ENCODE results near the gene ASTN2.

The ASTN2 gene

GRCh38 chr9:116813031-116813300 is 601.9 kb downstream of the ASTN2 start:
- Histone ChIP-seq H3K4me3 (ENCODE audit: low read length in 2 of 2) (no peak overlapping the region), H3K9me3 (replicated peaks in 1 of 2; ENCODE audit: control insufficient read depth in 2 of 2, insufficient read depth in 1 of 2, low read depth in 1 of 2, low read length in 2 of 2) (no peaks in the 10 kb centered on the region), H2BK120ac (ENCODE audit: low read depth, low read length) (no peak overlapping the region), H3K4me1 (ENCODE audit: control insufficient read depth in 2 of 2, insufficient read depth in 1 of 2, low read depth in 1 of 2, low read length in 2 of 2) (peaks cover 4 to 6% of the 10 kb centered on the region in 2 donors), H2AK5ac (ENCODE audit: low read depth, low read length) (no peak overlapping the region), H3K79me1 (ENCODE audit: low read depth, low read length) (no peaks in the 10 kb centered on the region), H3K14ac (ENCODE audit: low read length) (no peak overlapping the region), H3K9ac (ENCODE audit: low read depth, low read length, poor library complexity) (no peak overlapping the region), H3K23ac (ENCODE audit: low read depth, low read length, poor library complexity) (no peak overlapping the region), H2BK5ac (ENCODE audit: low read length) (no peak overlapping the region), H3K27ac (replicated peaks; ENCODE audit: low read length) (no peak overlapping the region), H2BK12ac (ENCODE audit: low read length) (no peak overlapping the region), H3K18ac (ENCODE audit: low read length) (no peak overlapping the region), H4K8ac (ENCODE audit: low read depth, low read length) (no peak overlapping the region), H3K4ac (ENCODE audit: low read length) (no peak overlapping the region), H3K27me3 (ENCODE audit: control insufficient read depth in 3 of 3, insufficient read depth in 3 of 3, low read depth in 1 of 3, low read length in 3 of 3) (no peaks in the 10 kb centered on the region), H4K91ac (ENCODE audit: low read depth, low read length, poor library complexity) (no peak overlapping the region), H3K4me2 (ENCODE audit: insufficient read depth, low read length, poor library complexity, severe bottlenecking) (no peak overlapping the region), H2BK15ac (ENCODE audit: low read length) (no peak overlapping the region), H3K36me3 (replicated peaks in 1 of 2; ENCODE audit: control insufficient read depth in 2 of 2, insufficient read depth in 2 of 2, low read length in 2 of 2) (no peaks in the 10 kb centered on the region), H2AFZ (ENCODE audit: low read length) (no peak overlapping the region)
- WGBS, 2 donors (ENCODE audit: extremely low coverage in 2 of 2, insufficient read length in 2 of 2, insufficient replicate concordance in 1 of 2), result no CpG with 5 or more reads among the region's 1 CpG
- no peak for DNase-seq (ENCODE audit: low spot score)

- no peak overlapping the region for H3K4me3 ChIP-seq (ENCODE audit: low read length in 2 of 2)
- H3K4me1 ChIP-seq (ENCODE audit: control insufficient read depth in 2 of 2, insufficient read depth in 1 of 2, low read depth in 1 of 2, low read length in 2 of 2), result peaks cover 4 to 6% of the 10 kb centered on the region in 2 donors
- H3K4me2 ChIP-seq (ENCODE audit: insufficient read depth, low read length, poor library complexity, severe bottlenecking), result no peak overlapping the region
- H3K23ac ChIP-seq (ENCODE audit: low read depth, low read length, poor library complexity), result no peak overlapping the region
- no peak overlapping the region for H3K27ac ChIP-seq (replicated peaks; ENCODE audit: low read length)
- no peak overlapping the region for H3K14ac ChIP-seq (ENCODE audit: low read length)
- no peak overlapping the region for H4K91ac ChIP-seq (ENCODE audit: low read depth, low read length, poor library complexity)
- WGBS, 2 donors (ENCODE audit: extremely low coverage in 2 of 2, insufficient read length in 2 of 2, insufficient replicate concordance in 1 of 2), result no CpG with 5 or more reads among the region's 7 CpGs
- H4K8ac ChIP-seq (ENCODE audit: low read depth, low read length), result no peak overlapping the region
- no peak overlapping the region for H2BK15ac ChIP-seq (ENCODE audit: low read length)
- no peak overlapping the region for H3K18ac ChIP-seq (ENCODE audit: low read length)
- H3K9me3 ChIP-seq (replicated peaks in 1 of 2; ENCODE audit: control insufficient read depth in 2 of 2, insufficient read depth in 1 of 2, low read depth in 1 of 2, low read length in 2 of 2), result no peaks in the 10 kb centered on the region
- H2BK5ac ChIP-seq (ENCODE audit: low read length), result no peak overlapping the region
- no peak overlapping the region for H3K9ac ChIP-seq (ENCODE audit: low read depth, low read length, poor library complexity)
- H3K27me3 ChIP-seq (ENCODE audit: control insufficient read depth in 3 of 3, insufficient read depth in 3 of 3, low read depth in 1 of 3, low read length in 3 of 3), result no peaks in the 10 kb centered on the region
- H2BK12ac ChIP-seq (ENCODE audit: low read length), result no peak overlapping the region
- no peak overlapping the region for H2BK120ac ChIP-seq (ENCODE audit: low read depth, low read length)
- no peaks in the 10 kb centered on the region for H3K36me3 ChIP-seq (replicated peaks in 1 of 2; ENCODE audit: control insufficient read depth in 2 of 2, insufficient read depth in 2 of 2, low read length in 2 of 2)
- no peaks in the 10 kb centered on the region for H3K79me1 ChIP-seq (ENCODE audit: low read depth, low read length)
- H2AFZ ChIP-seq (ENCODE audit: low read length), result no peak overlapping the region
- DNase-seq (ENCODE audit: low spot score), result no peak
- no peak overlapping the region for H2AK5ac ChIP-seq (ENCODE audit: low read depth, low read length)
- no peak overlapping the region for H3K4ac ChIP-seq (ENCODE audit: low read length)
These were observed 602.4 kb downstream of the ASTN2 start for GRCh38 chr9:116812231-116813030.

DNA sequence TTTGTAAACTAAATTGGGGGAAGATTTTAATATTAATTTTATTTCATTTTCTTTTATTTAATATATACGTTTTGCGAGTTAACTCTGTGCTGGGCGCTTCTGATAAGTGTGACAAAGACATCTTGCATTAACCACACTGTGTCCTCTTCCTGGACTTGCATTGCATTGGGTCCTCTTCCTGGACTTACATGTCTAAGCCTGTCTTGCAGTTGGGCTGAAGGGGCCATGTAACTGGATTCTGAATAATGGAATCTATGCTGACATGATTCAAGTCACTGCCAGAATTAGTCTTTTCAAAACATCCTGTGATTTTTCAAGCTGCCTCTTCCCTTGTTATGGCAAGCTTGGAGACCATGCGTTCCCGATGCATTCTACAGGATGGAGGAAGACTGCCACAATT is 605.2 kb downstream of the ASTN2 start:
- no peak overlapping the region for H3K23ac ChIP-seq (ENCODE audit: low read depth, low read length, poor library complexity)
- H3K36me3 ChIP-seq (replicated peaks in 1 of 2; ENCODE audit: control insufficient read depth in 2 of 2, insufficient read depth in 2 of 2, low read length in 2 of 2), result no peaks in the 10 kb centered on the region
- no peak overlapping the region for H4K91ac ChIP-seq (ENCODE audit: low read depth, low read length, poor library complexity)
- no peak overlapping the region for H3K4me2 ChIP-seq (ENCODE audit: insufficient read depth, low read length, poor library complexity, severe bottlenecking)
- WGBS, 2 donors (ENCODE audit: extremely low coverage in 2 of 2, insufficient read length in 2 of 2, insufficient replicate concordance in 1 of 2), result no CpG with 5 or more reads among the region's 5 CpGs
- H2BK120ac ChIP-seq (ENCODE audit: low read depth, low read length), result no peak overlapping the region
- H3K14ac ChIP-seq (ENCODE audit: low read length), result no peak overlapping the region
- no peak overlapping the region for H3K27ac ChIP-seq (replicated peaks; ENCODE audit: low read length)
- no peak overlapping the region for H2BK5ac ChIP-seq (ENCODE audit: low read length)
- H2BK15ac ChIP-seq (ENCODE audit: low read length), result no peak overlapping the region
- H4K8ac ChIP-seq (ENCODE audit: low read depth, low read length), result no peak overlapping the region
- no peak overlapping the region for H2BK12ac ChIP-seq (ENCODE audit: low read length)
- DNase-seq (ENCODE audit: low spot score), result no peak
- no peak overlapping the region for H3K4ac ChIP-seq (ENCODE audit: low read length)
- no peak overlapping the region for H3K4me3 ChIP-seq (ENCODE audit: low read length in 2 of 2)
- no peak overlapping the region for H2AK5ac ChIP-seq (ENCODE audit: low read depth, low read length)
- peak overlapping the region; percentile 37 for H2AFZ ChIP-seq (ENCODE audit: low read length)
- H3K9me3 ChIP-seq (replicated peaks in 1 of 2; ENCODE audit: control insufficient read depth in 2 of 2, insufficient read depth in 1 of 2, low read depth in 1 of 2, low read length in 2 of 2), result no peaks in the 10 kb centered on the region
- H3K18ac ChIP-seq (ENCODE audit: low read length), result no peak overlapping the region
- no peaks in the 10 kb centered on the region for H3K79me1 ChIP-seq (ENCODE audit: low read depth, low read length)
- no peak overlapping the region for H3K9ac ChIP-seq (ENCODE audit: low read depth, low read length, poor library complexity)
- H3K4me1 ChIP-seq (ENCODE audit: control insufficient read depth in 2 of 2, insufficient read depth in 1 of 2, low read depth in 1 of 2, low read length in 2 of 2), result peaks cover 4 to 6% of the 10 kb centered on the region in 2 donors
- H3K27me3 ChIP-seq (ENCODE audit: control insufficient read depth in 3 of 3, insufficient read depth in 3 of 3, low read depth in 1 of 3, low read length in 3 of 3), result no peaks in the 10 kb centered on the region

DNA sequence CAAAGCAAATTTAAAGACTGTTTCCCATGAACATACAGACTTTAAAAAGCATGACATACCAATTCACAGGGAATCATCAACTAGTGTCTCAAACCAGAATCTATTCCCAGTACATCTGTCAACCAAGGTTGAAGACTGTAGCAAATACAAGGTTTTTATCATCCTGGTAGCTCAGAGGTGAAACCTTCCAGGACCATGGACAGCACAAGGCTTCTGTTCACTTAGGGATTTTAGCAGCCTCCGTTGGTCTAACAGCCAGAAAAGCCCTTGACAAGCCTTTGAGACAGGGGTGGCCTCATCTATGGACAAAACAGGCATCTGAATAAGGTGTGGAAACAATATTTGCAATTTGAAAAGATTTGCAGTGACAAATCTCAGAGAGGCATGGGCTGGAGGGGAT is 608.8 kb downstream of the ASTN2 start:
- no peaks in the 10 kb centered on the region for H3K79me1 ChIP-seq (ENCODE audit: low read depth, low read length)
- no peak overlapping the region for H4K91ac ChIP-seq (ENCODE audit: low read depth, low read length, poor library complexity)
- H2BK12ac ChIP-seq (ENCODE audit: low read length), result no peak overlapping the region
- WGBS, 2 donors (ENCODE audit: extremely low coverage in 2 of 2, insufficient read length in 2 of 2, insufficient replicate concordance in 1 of 2), result no CpG with 5 or more reads among the region's 1 CpG
- no peak overlapping the region for H3K27ac ChIP-seq (replicated peaks; ENCODE audit: low read length)
- no peak overlapping the region for H2AK5ac ChIP-seq (ENCODE audit: low read depth, low read length)
- H2BK5ac ChIP-seq (ENCODE audit: low read length), result no peak overlapping the region
- no peak overlapping the region for H2BK120ac ChIP-seq (ENCODE audit: low read depth, low read length)
- no peak overlapping the region for H3K23ac ChIP-seq (ENCODE audit: low read depth, low read length, poor library complexity)
- H3K4me2 ChIP-seq (ENCODE audit: insufficient read depth, low read length, poor library complexity, severe bottlenecking), result no peak overlapping the region
- H3K4ac ChIP-seq (ENCODE audit: low read length), result no peak overlapping the region
- H3K4me3 ChIP-seq (ENCODE audit: low read length in 2 of 2), result no peak overlapping the region
- no peak overlapping the region for H3K18ac ChIP-seq (ENCODE audit: low read length)
- H4K8ac ChIP-seq (ENCODE audit: low read depth, low read length), result no peak overlapping the region
- H3K36me3 ChIP-seq (replicated peaks in 1 of 2; ENCODE audit: control insufficient read depth in 2 of 2, insufficient read depth in 2 of 2, low read length in 2 of 2), result no peaks in the 10 kb centered on the region
- peak; percentile 56 for DNase-seq (ENCODE audit: low spot score)
- no peak overlapping the region for H3K14ac ChIP-seq (ENCODE audit: low read length)
- no peak overlapping the region for H2AFZ ChIP-seq (ENCODE audit: low read length)
- H3K9ac ChIP-seq (ENCODE audit: low read depth, low read length, poor library complexity), result no peak overlapping the region
- H2BK15ac ChIP-seq (ENCODE audit: low read length), result no peak overlapping the region
- H3K27me3 ChIP-seq (ENCODE audit: control insufficient read depth in 3 of 3, insufficient read depth in 3 of 3, low read depth in 1 of 3, low read length in 3 of 3), result no peaks in the 10 kb centered on the region
- peaks cover 4 to 6% of the 10 kb centered on the region in 2 donors for H3K4me1 ChIP-seq (ENCODE audit: control insufficient read depth in 2 of 2, insufficient read depth in 1 of 2, low read depth in 1 of 2, low read length in 2 of 2)
- H3K9me3 ChIP-seq (replicated peaks in 1 of 2; ENCODE audit: control insufficient read depth in 2 of 2, insufficient read depth in 1 of 2, low read depth in 1 of 2, low read length in 2 of 2), result no peaks in the 10 kb centered on the region
